Upper lobe of right lung (tissue), 1 donor: ENCODE results near the gene PHKB. TPM values are rescaled to one million over a fixed set of nuclear protein-coding genes. Genes with fewer than 3 reads are reported as not detected.

ENCODE experiments used
- ATAC-seq: fragments of 200-7000 bp; cut with Tn5 transposase; one replicate; pipeline ENCODE4 v1.9.1; 2020; ENCODE audit warnings: mild to moderate bottlenecking, moderate library complexity
- DNase-seq: peaks from one replicate; pipeline ENCODE4 v3.0.0-alpha.2; 2020
- H3K27ac ChIP-seq: fragments of 200-600 bp; one replicate; pipeline ENCODE4 v1.8.0; 2022
- H3K27me3 ChIP-seq: fragments of 200-600 bp; one replicate; pipeline ENCODE4 v1.8.0; 2022; ENCODE audit warnings: mild to moderate bottlenecking
- H3K36me3 ChIP-seq: fragments of 200-600 bp; one replicate; pipeline ENCODE4 v1.8.0; 2022
- H3K4me1 ChIP-seq: fragments of 200-600 bp; one replicate; pipeline ENCODE4 v1.8.0; 2022
- H3K4me3 ChIP-seq: fragments of 200-600 bp; one replicate; pipeline ENCODE4 v1.8.0; 2022; ENCODE audit warnings: mild to moderate bottlenecking
- H3K9me3 ChIP-seq: fragments of 200-600 bp; one replicate; pipeline ENCODE4 v1.8.0; 2022
- CTCF ChIP-seq: fragments of 200-600 bp; IDR thresholded peaks from one replicate; pipeline ENCODE4 v1.8.0; 2022; ENCODE audit warnings: antibody characterized with exemption
- intact Hi-C: fragments of 100-400 bp; cut with DNase I; formaldehyde crosslinking; loops from one replicate; pipeline ENCODE4 v1.11.0; 2022
- total RNA-seq: library from RNA; stranded (reverse); fragmentation: NEBNext Ultra II Directional; extraction: Animal tissue kit (Norgen Biotek cat#: 25700); gene quantifications from one replicate; pipeline ENCODE4 v1.2.1, GENCODE V29; 2021
- donor health status: DM: no; HTN: yes; CAD: no; lungs with severe emphysema.

PHKB gene
- total RNA-seq, 1 donor from 2014 or later = 91.8 TPM

- Histone ChIP-seq H3K27me3 (no peaks in the 10 kb centered on the region), H3K27ac (no peak overlapping the region), H3K9me3 (no peaks in the 10 kb centered on the region), H3K4me1 (no peaks in the 10 kb centered on the region), H3K4me3 (no peak overlapping the region), H3K36me3 (peaks cover 23% of the 10 kb centered on the region)
- ATAC-seq = no peak
- no peak for TF ChIP-seq CTCF
- DNase-seq = no peak
- intact Hi-C loops = no loop called here
These were observed 239.9 kb downstream of the PHKB start for GRCh38 chr16:47700857-47701587.

GRCh38 chr16:47705266-47705665 lies 244.1 kb downstream of the PHKB start:
- no peaks in the 10 kb centered on the region for H3K9me3 ChIP-seq
- H3K4me1 ChIP-seq = no peaks in the 10 kb centered on the region
- ATAC-seq = peak; percentile 10
- no peak for TF ChIP-seq CTCF
- no peak overlapping the region for H3K27ac ChIP-seq
- intact Hi-C loops = no loop called here
- no peak overlapping the region for H3K4me3 ChIP-seq
- H3K27me3 ChIP-seq = no peaks in the 10 kb centered on the region
- no peaks in the 10 kb centered on the region for H3K36me3 ChIP-seq
- no peak for DNase-seq

- intact Hi-C loops = no loop called here
- no peak for ATAC-seq
These were observed 250.7 kb downstream of the PHKB start for GRCh38 chr16:47711809-47712208.

GRCh38 chr16:47712276-47713224 lies 251.4 kb downstream of the PHKB start:
- ATAC-seq (peak; percentile 37), DNase-seq (no peak)
- Histone ChIP-seq H3K27me3 (no peaks in the 10 kb centered on the region), H3K27ac (no peak overlapping the region), H3K36me3 (no peaks in the 10 kb centered on the region), H3K4me3 (no peak overlapping the region), H3K4me1 (no peaks in the 10 kb centered on the region), H3K9me3 (no peaks in the 10 kb centered on the region)
- intact Hi-C loops = no loop called here
- no peak for TF ChIP-seq CTCF

More at GRCh38 chr16:47711809-47712208, 250.7 kb downstream of the PHKB start:
- Histone ChIP-seq H3K4me1 (no peaks in the 10 kb centered on the region), H3K9me3 (no peaks in the 10 kb centered on the region), H3K36me3 (no peaks in the 10 kb centered on the region), H3K4me3 (no peak overlapping the region), H3K27ac (no peak overlapping the region), H3K27me3 (no peaks in the 10 kb centered on the region)
- DNase-seq = no peak
- TF ChIP-seq CTCF = no peak

- no peak for DNase-seq
- Histone ChIP-seq H3K27ac (no peak overlapping the region), H3K36me3 (no peaks in the 10 kb centered on the region), H3K27me3 (no peaks in the 10 kb centered on the region), H3K4me1 (no peaks in the 10 kb centered on the region), H3K4me3 (no peak overlapping the region), H3K9me3 (no peaks in the 10 kb centered on the region)
- peak; percentile 53 for ATAC-seq
- intact Hi-C loops = no loop called here
- TF ChIP-seq CTCF = no peak
These were observed 252.1 kb downstream of the PHKB start for GRCh38 chr16:47713225-47713595.
